ENCODE measurements around the gene CCDC71.

CCDC71 gene

DNA sequence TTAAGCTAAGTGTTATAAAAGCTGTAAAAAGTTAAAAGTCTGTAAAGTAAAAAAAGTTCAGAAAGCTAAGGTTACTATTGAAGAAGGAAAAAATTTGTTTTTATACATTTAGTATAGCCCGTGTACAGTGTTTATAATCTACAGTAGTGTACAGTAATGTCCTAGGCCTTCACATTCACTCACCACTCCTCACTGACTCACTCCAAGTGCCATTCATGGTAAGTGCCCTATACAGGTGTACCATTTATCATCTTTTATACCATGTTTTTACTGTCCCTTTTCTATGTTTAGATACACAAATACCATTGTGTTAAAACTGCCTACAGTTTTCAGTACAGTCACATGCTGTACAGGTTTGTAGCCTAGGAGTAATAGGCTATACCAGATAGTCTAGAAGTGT lies 8.8 kb downstream of the CCDC71 start:
- H3K27ac ChIP-seq (ENCODE audit: low read length): no peak overlapping the region
- H3K9me3 ChIP-seq (ENCODE audit: insufficient read depth, low read length, severe bottlenecking): no peaks in the 10 kb centered on the region
- DNase-seq (no peak), ATAC-seq (ENCODE audit: insufficient read depth, low read depth) (no peak)
- no peaks in the 10 kb centered on the region for H3K27me3 ChIP-seq (ENCODE audit: insufficient read depth, low read length, poor library complexity)
- peaks cover 12% of the 10 kb centered on the region for H3K36me3 ChIP-seq (ENCODE audit: insufficient read depth, low read length)
- peaks cover 14% of the 10 kb centered on the region for H4K20me1 ChIP-seq (ENCODE audit: insufficient read depth, low read length)
- H3K4me1 ChIP-seq (ENCODE audit: insufficient read depth, low read length): no peaks in the 10 kb centered on the region
- H3K4me2 ChIP-seq (ENCODE audit: insufficient read depth, low read length): no peak overlapping the region
- no peak overlapping the region for H2AFZ ChIP-seq (ENCODE audit: low read depth, low read length)
- no peak overlapping the region for H3K4me3 ChIP-seq (ENCODE audit: low read depth in 1 of 2, low read length in 2 of 2)
- no peak overlapping the region for H3K9ac ChIP-seq (ENCODE audit: low read depth, low read length)
- 0 out of 2 replicates have a peak, but pooled peaks cover 3% of the 10 kb centered on the region for H3K79me2 ChIP-seq (ENCODE audit: insufficient read depth, low read length)
- TF ChIP-seq, protein P1, sequence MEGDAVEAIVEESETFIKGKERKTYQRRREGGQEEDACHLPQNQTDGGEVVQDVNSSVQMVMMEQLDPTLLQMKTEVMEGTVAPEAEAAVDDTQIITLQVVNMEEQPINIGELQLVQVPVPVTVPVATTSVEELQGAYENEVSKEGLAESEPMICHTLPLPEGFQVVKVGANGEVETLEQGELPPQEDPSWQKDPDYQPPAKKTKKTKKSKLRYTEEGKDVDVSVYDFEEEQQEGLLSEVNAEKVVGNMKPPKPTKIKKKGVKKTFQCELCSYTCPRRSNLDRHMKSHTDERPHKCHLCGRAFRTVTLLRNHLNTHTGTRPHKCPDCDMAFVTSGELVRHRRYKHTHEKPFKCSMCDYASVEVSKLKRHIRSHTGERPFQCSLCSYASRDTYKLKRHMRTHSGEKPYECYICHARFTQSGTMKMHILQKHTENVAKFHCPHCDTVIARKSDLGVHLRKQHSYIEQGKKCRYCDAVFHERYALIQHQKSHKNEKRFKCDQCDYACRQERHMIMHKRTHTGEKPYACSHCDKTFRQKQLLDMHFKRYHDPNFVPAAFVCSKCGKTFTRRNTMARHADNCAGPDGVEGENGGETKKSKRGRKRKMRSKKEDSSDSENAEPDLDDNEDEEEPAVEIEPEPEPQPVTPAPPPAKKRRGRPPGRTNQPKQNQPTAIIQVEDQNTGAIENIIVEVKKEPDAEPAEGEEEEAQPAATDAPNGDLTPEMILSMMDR (IDR thresholded peaks at IDR 0.05; ENCODE audit: borderline replicate concordance, extremely low read depth, low read length, poor library complexity, severe bottlenecking): no peak
- TF ChIP-seq EZH2 (IDR thresholded peaks at IDR 0.05; ENCODE audit: borderline replicate concordance, low read depth, low read length, severe bottlenecking): no peak

DNA sequence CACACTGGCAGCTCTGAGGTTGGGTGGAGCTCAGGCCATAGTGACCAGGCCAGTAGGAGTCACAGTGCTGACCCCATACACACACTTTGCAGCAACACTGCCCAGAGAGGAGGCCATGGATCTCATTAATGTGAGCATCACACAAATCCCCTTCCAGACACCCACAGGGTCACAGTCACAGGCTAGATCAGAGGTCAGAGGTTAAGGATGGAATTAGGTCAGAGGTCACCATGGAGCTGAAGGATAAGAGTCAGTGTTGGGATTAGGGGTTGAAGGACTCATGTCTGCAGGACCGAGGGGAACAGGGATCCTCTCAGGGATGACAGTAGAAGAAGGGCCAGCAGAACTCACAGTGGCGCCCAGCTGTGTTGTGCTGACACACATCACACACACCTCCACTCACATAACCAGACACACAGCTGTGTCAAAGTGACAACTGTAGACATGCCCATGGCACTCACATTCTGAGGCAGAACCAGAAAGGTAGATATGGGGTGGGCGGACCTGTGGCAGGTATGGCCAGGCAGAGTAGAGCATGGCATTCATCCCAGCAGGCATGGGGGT lies 12.7 kb downstream of the CCDC71 start:
- no peak for TF ChIP-seq EZH2 (IDR thresholded peaks at IDR 0.05; ENCODE audit: borderline replicate concordance, low read depth, low read length, severe bottlenecking)
- TF ChIP-seq, protein P1 (IDR thresholded peaks at IDR 0.05; ENCODE audit: borderline replicate concordance, extremely low read depth, low read length, poor library complexity, severe bottlenecking): no peak
- Histone ChIP-seq H3K27me3 (ENCODE audit: insufficient read depth, low read length, poor library complexity) (no peaks in the 10 kb centered on the region), H3K4me1 (ENCODE audit: insufficient read depth, low read length) (no peaks in the 10 kb centered on the region), H3K4me2 (ENCODE audit: insufficient read depth, low read length) (no peak overlapping the region), H3K36me3 (ENCODE audit: insufficient read depth, low read length) (no peaks in the 10 kb centered on the region), H3K9me3 (ENCODE audit: insufficient read depth, low read length, severe bottlenecking) (no peaks in the 10 kb centered on the region), H2AFZ (ENCODE audit: low read depth, low read length) (no peak overlapping the region), H4K20me1 (ENCODE audit: insufficient read depth, low read length) (no peaks in the 10 kb centered on the region), H3K79me2 (ENCODE audit: insufficient read depth, low read length) (no peaks in the 10 kb centered on the region), H3K27ac (ENCODE audit: low read length) (no peak overlapping the region), H3K4me3 (ENCODE audit: low read depth in 1 of 2, low read length in 2 of 2) (no peak overlapping the region), H3K9ac (ENCODE audit: low read depth, low read length) (no peak overlapping the region)
- DNase-seq (no peak), ATAC-seq (ENCODE audit: insufficient read depth, low read depth) (no peak)

DNA sequence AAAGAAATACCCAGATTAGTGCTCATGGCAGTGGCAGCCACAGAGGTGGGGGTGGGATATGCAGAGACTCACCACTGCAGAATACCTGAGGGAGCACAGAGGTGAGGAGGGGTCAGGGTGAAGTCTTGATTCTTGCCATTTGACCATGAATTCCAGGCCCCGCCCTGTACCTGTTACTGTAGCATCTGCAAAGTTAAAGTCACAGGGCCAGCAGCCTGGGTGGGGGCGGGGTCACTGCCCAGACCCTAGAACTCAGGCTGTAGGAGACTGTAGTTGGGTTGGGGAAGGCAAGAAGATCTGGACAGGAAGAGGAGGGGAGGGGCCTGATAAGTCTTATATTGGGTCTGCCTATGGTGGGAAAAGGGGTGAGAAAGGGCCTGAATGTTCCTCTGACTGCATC lies 14.5 kb downstream of the CCDC71 start:
- Histone ChIP-seq H3K9me3 (ENCODE audit: insufficient read depth, low read length, severe bottlenecking) (no peaks in the 10 kb centered on the region), H3K27me3 (ENCODE audit: insufficient read depth, low read length, poor library complexity) (no peaks in the 10 kb centered on the region), H4K20me1 (ENCODE audit: insufficient read depth, low read length) (no peaks in the 10 kb centered on the region), H3K9ac (ENCODE audit: low read depth, low read length) (no peak overlapping the region), H2AFZ (ENCODE audit: low read depth, low read length) (no peak overlapping the region), H3K27ac (ENCODE audit: low read length) (no peak overlapping the region), H3K4me2 (ENCODE audit: insufficient read depth, low read length) (no peak overlapping the region), H3K79me2 (ENCODE audit: insufficient read depth, low read length) (no peaks in the 10 kb centered on the region), H3K4me3 (ENCODE audit: low read depth in 1 of 2, low read length in 2 of 2) (no peak overlapping the region), H3K4me1 (ENCODE audit: insufficient read depth, low read length) (no peaks in the 10 kb centered on the region), H3K36me3 (ENCODE audit: insufficient read depth, low read length) (no peaks in the 10 kb centered on the region)
- ATAC-seq (ENCODE audit: insufficient read depth, low read depth) (no peak), DNase-seq (no peak)
- no peak for TF ChIP-seq EZH2 (IDR thresholded peaks at IDR 0.05; ENCODE audit: borderline replicate concordance, low read depth, low read length, severe bottlenecking)
- TF ChIP-seq, protein P1 (IDR thresholded peaks at IDR 0.05; ENCODE audit: borderline replicate concordance, extremely low read depth, low read length, poor library complexity, severe bottlenecking): no peak
